Mesothelial cell of epicardium (in vitro differentiated cells): ENCODE results near the gene HNRNPM. TPM values are rescaled to one million over a fixed set of nuclear protein-coding genes. Genes with fewer than 3 reads are reported as not detected.

Experiments
- DNase-seq, 2 experiments: peaks; one replicate each; pipeline ENCODE4 v3.0.0; 2021; ENCODE audit warnings: low spot score in 2 of 2; ENCODE audit not compliant: unreplicated experiment in 2 of 2
- H3K27ac Mint-ChIP-seq: 2 replicates; pipeline ENCODE4 v1.8.0; 2021; ENCODE audit warnings: mixed read lengths
- H3K27me3 Mint-ChIP-seq: 2 replicates; pipeline ENCODE4 v1.8.0; 2021; ENCODE audit warnings: low read depth, mixed read lengths
- H3K36me3 Mint-ChIP-seq: 2 replicates; pipeline ENCODE4 v1.8.0; 2021; ENCODE audit warnings: mixed read lengths
- H3K4me1 Mint-ChIP-seq: 2 replicates; pipeline ENCODE4 v1.8.0; 2021; ENCODE audit warnings: mixed read lengths
- H3K4me3 Mint-ChIP-seq: 2 replicates; pipeline ENCODE4 v1.8.0; 2021; ENCODE audit warnings: mild to moderate bottlenecking, moderate library complexity, mixed read lengths
- H3K9me3 Mint-ChIP-seq: 2 replicates; pipeline ENCODE4 v1.8.0; 2021; ENCODE audit warnings: mixed read lengths
- total RNA-seq: library from RNA; stranded (reverse); gene quantifications from 3 replicates; pipeline ENCODE4 v1.2.1, GENCODE V29; 2021
- TF ChIP-seq, protein P1 (sequence below): fragments of 200-600 bp; sonication (generic); IDR thresholded peaks from one replicate; pipeline ENCODE4 v1.5.0; 2021; ENCODE audit warnings: antibody characterized with exemption; ENCODE audit not compliant: unreplicated experiment

The HNRNPM gene
- total RNA-seq, 1 donor from 2014 or later, result 249 TPM

DNA sequence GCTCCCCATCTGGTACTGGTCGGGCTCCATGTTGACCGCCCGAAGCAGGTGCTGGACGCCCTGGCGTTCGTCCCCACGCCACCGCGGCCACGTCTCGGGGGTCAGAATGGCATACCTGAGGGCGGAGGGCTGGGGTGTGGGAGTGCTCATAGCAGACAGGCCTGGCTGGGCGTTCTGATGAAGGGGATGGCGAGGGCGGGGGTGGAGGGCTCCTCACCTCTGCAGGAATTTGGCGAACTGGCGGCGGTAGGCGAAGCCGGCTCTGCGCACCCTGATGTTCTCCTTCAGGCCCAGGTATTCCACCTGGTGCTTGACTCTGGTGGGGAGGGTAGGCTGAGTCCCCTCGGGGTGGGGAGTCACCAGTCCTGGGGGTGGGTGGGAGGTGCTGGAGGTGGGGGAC, 91.5 kb downstream of the HNRNPM start:
- TF ChIP-seq, protein P1, sequence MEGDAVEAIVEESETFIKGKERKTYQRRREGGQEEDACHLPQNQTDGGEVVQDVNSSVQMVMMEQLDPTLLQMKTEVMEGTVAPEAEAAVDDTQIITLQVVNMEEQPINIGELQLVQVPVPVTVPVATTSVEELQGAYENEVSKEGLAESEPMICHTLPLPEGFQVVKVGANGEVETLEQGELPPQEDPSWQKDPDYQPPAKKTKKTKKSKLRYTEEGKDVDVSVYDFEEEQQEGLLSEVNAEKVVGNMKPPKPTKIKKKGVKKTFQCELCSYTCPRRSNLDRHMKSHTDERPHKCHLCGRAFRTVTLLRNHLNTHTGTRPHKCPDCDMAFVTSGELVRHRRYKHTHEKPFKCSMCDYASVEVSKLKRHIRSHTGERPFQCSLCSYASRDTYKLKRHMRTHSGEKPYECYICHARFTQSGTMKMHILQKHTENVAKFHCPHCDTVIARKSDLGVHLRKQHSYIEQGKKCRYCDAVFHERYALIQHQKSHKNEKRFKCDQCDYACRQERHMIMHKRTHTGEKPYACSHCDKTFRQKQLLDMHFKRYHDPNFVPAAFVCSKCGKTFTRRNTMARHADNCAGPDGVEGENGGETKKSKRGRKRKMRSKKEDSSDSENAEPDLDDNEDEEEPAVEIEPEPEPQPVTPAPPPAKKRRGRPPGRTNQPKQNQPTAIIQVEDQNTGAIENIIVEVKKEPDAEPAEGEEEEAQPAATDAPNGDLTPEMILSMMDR, result no peak
- Mint-ChIP-seq H3K27me3 (no peaks in the 10 kb centered on the region), H3K36me3 (peaks cover 2% of the 10 kb centered on the region), H3K4me1 (peaks cover 6% of the 10 kb centered on the region), H3K27ac (no peak overlapping the region), H3K9me3 (no peaks in the 10 kb centered on the region), H3K4me3 (no peak overlapping the region)
- DNase-seq, result no peak

DNA sequence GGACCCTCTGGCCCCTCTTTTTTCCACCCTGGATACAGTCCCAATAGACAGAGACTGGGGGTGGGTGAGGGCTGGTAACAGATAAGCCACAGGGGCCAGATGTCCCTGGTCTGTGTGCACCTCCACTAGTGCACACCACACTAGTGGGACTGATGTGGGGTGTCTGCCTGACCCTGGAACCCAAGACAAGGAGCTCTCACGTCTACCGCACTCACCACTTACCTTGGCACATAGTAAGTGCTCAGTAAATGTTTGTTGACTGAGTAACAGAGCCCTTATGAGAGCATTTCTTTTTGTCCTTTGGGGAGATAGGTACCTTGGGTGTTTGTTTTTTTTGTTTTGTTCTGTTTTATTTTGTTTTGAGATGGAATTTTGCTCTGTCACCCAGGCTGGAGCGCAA, 92.3 kb downstream of the HNRNPM start:
- Mint-ChIP-seq H3K27me3 (no peaks in the 10 kb centered on the region), H3K36me3 (no peaks in the 10 kb centered on the region), H3K27ac (no peak overlapping the region), H3K9me3 (no peaks in the 10 kb centered on the region), H3K4me1 (peaks cover 5% of the 10 kb centered on the region), H3K4me3 (no peak overlapping the region)
- TF ChIP-seq, protein P1, result no peak
- DNase-seq, result no peak

Other genes with a start within 250 kb of the HNRNPM start
- 60.1 to 72.7 TPM (median 67.0 TPM) in 3 replicates for gene CERS4, start 235.6 kb upstream of the HNRNPM start, total RNA-seq
- gene CD320, start 136.6 kb upstream of the HNRNPM start, total RNA-seq, result 42.0 to 44.5 TPM (median 42.8 TPM) in 3 replicates
- gene NDUFA7, start 123.6 kb upstream of the HNRNPM start, total RNA-seq, result 35.4 to 43.1 TPM (median 40.3 TPM) in 3 replicates
- 1,343 to 1,395 TPM (median 1,352 TPM) in 3 replicates for gene RPS28, start 123.5 kb upstream of the HNRNPM start, total RNA-seq
- gene KANK3, start 101.7 kb upstream of the HNRNPM start, total RNA-seq, result 1.8 to 2.3 TPM (median 2.1 TPM) in 3 replicates
- 2.0 to 3.7 TPM (median 3.5 TPM) in 3 replicates for gene ANGPTL4, start 80.8 kb upstream of the HNRNPM start, total RNA-seq
- gene RAB11B, start 54.6 kb upstream of the HNRNPM start, total RNA-seq, result 150 to 151 TPM (median 150 TPM) in 3 replicates
- 20.7 to 21.4 TPM (median 21.4 TPM) in 3 replicates for gene MARCHF2, start 31.7 kb upstream of the HNRNPM start, total RNA-seq
- gene PRAM1, start 57.7 kb downstream of the HNRNPM start, total RNA-seq, result 0.70 to 1.2 TPM (median 0.94 TPM) in 3 replicates
- gene ZNF414, start 69.2 kb downstream of the HNRNPM start, total RNA-seq, result 33.5 to 37.1 TPM (median 35.5 TPM) in 3 replicates
- 0.35 to 0.69 TPM (median 0.47 TPM) in 3 replicates for gene MYO1F, start 132.5 kb downstream of the HNRNPM start, total RNA-seq
- 176 to 182 TPM (median 179 TPM) in 3 replicates for gene ADAMTS10, start 165.7 kb downstream of the HNRNPM start, total RNA-seq
- not detected in 3 replicates for gene NFILZ, start 185.7 kb downstream of the HNRNPM start, total RNA-seq